Measurements from ENCODE around the gene PTP4A1. TPM values are rescaled to one million over a fixed set of nuclear protein-coding genes. Genes with fewer than 3 reads are reported as not detected.

Gene PTP4A1
- total RNA-seq, 1 experiment from 2014 or later: 123 TPM

- TF ChIP-seq REST (IDR thresholded peaks at IDR 0.05; ENCODE audit: low read depth) (no peak), ZBTB33 (IDR thresholded peaks at IDR 0.05; ENCODE audit: extremely low read depth, insufficient replicate concordance, low read length) (no peak), EGR1 (IDR thresholded peaks at IDR 0.05; ENCODE audit: low read depth) (no peak), CBX3 (IDR thresholded peaks at IDR 0.05; ENCODE audit: low read depth) (no peak), EZH2 (IDR thresholded peaks at IDR 0.05) (no peak)
Observed at GRCh38 chr6:63556369-63556768, 15.9 kb upstream of the PTP4A1 start (continued).

- ChIA-PET POLR2A (no interaction called here), CTCF (no interaction called here), RAD21 (ENCODE audit: low non-redundant PET in 1 of 2, low total read pairs in 2 of 2, uncharacterized antibody in 2 of 2, unreplicated experiment in 2 of 2) (no interaction called here)
- peaks cover 0 to 6% of the 10 kb centered on the region in 2 experiments; a peak in 2 of 4 replicates for H3K4me1 ChIP-seq (ENCODE audit: control insufficient read depth in 1 of 2, insufficient read depth in 2 of 2, low read length in 2 of 2)
- no peak overlapping the region for H3K27ac ChIP-seq (ENCODE audit: low read depth, low read length)
- no peaks in the 10 kb centered on the region for H3K27me3 ChIP-seq (ENCODE audit: insufficient read depth, low read length)
- H3K36me3 ChIP-seq (ENCODE audit: control insufficient read depth in 1 of 2, insufficient read depth in 2 of 2, low read length in 2 of 2): no peaks in the 10 kb centered on the region
- TF ChIP-seq CTCF (IDR thresholded peaks at IDR 0.05 in 2 of 3, conservative IDR thresholded peaks at IDR 0.05 in 1 of 3; ENCODE audit: borderline replicate concordance in 1 of 3, insufficient read depth in 1 of 3, low read depth in 2 of 3, low read length in 2 of 3): no peak
- TF ChIP-seq RAD21 (IDR thresholded peaks at IDR 0.05; ENCODE audit: low read depth): no peak
- DNase-seq (ENCODE audit: low read depth, low spot score) (no peak), ATAC-seq (no peak)
- H3K79me2 ChIP-seq (ENCODE audit: insufficient read depth, low read length): no peaks in the 10 kb centered on the region
- H3K4me3 ChIP-seq (replicated peaks in 1 of 2; ENCODE audit: low read depth in 1 of 2, low read length in 2 of 2): no peak overlapping the region
- no peaks in the 10 kb centered on the region for H3K9me2 ChIP-seq (ENCODE audit: insufficient read depth)
- no peak overlapping the region for H3K4me2 ChIP-seq (ENCODE audit: low read length)
- BruUV-seq (replicated peaks): no TSS peak
- no peak overlapping the region for H2AFZ ChIP-seq (ENCODE audit: low read depth, low read length, poor library complexity, severe bottlenecking)
- H3K9ac ChIP-seq (ENCODE audit: low read length): no peak overlapping the region
- no peaks in the 10 kb centered on the region for H4K20me1 ChIP-seq (ENCODE audit: insufficient read depth)
- intact Hi-C loops (cut with micrococcal nuclease): no loop called here
- H3K9me3 ChIP-seq (ENCODE audit: control insufficient read depth in 1 of 2, insufficient read depth in 1 of 2, low read depth in 1 of 2, low read length in 2 of 2): no peaks in the 10 kb centered on the region
Observed at GRCh38 chr6:63558278-63558677, 14.0 kb upstream of the PTP4A1 start.
